ENCODE data around the gene OPN4.

DNA sequence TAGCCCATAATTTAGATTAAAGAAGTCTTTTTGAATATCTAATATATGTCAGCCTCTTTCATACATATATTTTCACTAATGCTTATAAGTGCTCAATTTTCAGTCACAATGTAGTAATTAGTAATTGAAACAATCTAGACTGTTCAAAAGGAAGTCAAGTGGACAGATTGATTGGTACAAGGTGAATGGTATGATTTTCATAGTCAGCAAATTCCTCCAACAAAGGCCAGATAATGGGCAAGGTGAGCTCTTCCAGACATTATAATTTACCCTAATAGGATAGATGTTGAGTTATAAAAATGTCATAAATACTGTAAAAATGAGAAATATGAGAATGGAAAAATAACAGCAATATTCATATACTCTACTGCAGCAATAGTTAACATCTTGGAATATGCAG, 44.4 kb upstream of the OPN4 start:
- TF ChIP-seq, protein P1, sequence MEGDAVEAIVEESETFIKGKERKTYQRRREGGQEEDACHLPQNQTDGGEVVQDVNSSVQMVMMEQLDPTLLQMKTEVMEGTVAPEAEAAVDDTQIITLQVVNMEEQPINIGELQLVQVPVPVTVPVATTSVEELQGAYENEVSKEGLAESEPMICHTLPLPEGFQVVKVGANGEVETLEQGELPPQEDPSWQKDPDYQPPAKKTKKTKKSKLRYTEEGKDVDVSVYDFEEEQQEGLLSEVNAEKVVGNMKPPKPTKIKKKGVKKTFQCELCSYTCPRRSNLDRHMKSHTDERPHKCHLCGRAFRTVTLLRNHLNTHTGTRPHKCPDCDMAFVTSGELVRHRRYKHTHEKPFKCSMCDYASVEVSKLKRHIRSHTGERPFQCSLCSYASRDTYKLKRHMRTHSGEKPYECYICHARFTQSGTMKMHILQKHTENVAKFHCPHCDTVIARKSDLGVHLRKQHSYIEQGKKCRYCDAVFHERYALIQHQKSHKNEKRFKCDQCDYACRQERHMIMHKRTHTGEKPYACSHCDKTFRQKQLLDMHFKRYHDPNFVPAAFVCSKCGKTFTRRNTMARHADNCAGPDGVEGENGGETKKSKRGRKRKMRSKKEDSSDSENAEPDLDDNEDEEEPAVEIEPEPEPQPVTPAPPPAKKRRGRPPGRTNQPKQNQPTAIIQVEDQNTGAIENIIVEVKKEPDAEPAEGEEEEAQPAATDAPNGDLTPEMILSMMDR (conservative IDR thresholded peaks at IDR 0.05; ENCODE audit: low read length) = no peak
- TF ChIP-seq EZH2phosphoT487 (IDR thresholded peaks at IDR 0.05; ENCODE audit: borderline replicate concordance, low read depth, low read length) = no peak

Measured in OCI-LY7 (cell line).